Muscle of arm (tissue), 12 donors: Measurements from ENCODE around the gene B4GALT5. TPM values are rescaled to one million over a fixed set of nuclear protein-coding genes. Genes with fewer than 3 reads are reported as not detected.

Experiments used
- DNase-seq: peaks from one replicate; pipeline ENCODE4 v3.0.0-alpha.2; 2013
- polyA plus RNA-seq, 12 donors: library from polyadenylated mRNA; unstranded; fragments of 120-200 nt; gene quantifications; one replicate each; pipeline ENCODE4 v1.2.1, GENCODE V29; 2013; ENCODE audit not compliant: insufficient read length in 12 of 12

Gene B4GALT5
- polyA plus RNA-seq, 12 donors, result 30.5 to 148 (median 36.2) TPM

DNA sequence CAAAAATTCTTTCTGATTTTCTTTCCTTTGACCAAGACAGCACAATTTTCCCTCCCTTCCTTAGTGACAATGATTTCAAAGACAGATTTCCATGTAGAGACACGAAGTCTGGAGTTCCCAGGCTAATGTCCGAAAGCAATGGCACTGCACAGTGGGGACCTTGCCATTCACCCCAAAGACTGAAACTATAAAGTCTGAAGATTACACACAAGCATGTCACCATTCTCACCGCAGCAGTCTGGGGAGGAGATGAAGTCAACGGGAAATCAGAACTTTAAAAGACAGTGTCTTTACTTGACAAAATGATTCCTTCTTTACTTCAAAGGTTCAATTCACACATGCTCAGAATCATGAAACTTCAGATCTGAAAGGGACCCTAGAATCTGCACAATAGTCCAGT lies 8.3 kb downstream of the B4GALT5 start:
- no peak for DNase-seq

- no peak for DNase-seq
These were observed 8.7 kb downstream of the B4GALT5 start for GRCh38 chr20:49704932-49705336.

GRCh38 chr20:49701916-49702315 lies 11.8 kb downstream of the B4GALT5 start:
- no peak for DNase-seq

- DNase-seq, result no peak
These were observed 12.4 kb downstream of the B4GALT5 start for GRCh38 chr20:49701241-49701790.

- no peak for DNase-seq
These were observed 13.1 kb downstream of the B4GALT5 start for GRCh38 chr20:49700411-49701185.

GRCh38 chr20:49699200-49699992 lies 14.3 kb downstream of the B4GALT5 start:
- DNase-seq, result no peak

- no peak for DNase-seq
These were observed 15.2 kb downstream of the B4GALT5 start for GRCh38 chr20:49698477-49698876.

DNA sequence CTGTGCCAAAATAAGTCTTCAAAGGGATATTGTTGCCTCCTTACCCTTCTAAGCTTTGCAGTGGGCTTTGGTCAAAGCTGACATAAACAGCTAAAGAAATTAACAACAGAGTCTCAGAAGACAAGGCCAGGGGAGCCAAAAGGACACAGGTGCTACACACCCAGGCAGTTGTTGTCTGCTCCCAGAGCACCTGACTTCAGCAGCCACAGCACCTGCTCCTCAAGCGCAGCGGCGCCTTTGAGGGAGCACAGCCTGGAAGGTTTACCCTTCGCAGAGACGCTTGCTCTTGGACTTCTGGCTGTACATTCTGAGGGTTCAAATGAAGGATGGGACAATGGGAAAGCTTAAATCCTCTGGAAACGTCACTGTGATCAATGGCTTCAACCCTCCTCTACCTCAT lies 16.6 kb downstream of the B4GALT5 start:
- DNase-seq, result no peak

DNA sequence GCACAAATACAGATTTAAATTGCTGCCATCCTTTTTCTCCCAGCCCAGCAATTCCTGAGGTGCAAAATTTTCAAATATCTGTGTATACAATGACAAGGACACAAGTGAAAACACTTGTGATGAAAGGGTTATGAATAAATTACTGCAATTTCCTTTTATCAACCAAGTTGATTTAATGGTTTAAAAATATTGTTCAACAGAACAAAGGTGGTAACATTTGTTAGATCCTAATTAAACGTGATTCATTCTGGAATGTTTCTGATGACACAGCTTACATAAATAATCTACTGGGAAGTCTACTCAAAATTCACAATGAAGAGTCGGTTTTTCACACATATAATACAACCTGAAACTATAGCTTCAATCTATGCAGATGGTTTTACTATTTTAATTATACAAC lies 17.1 kb downstream of the B4GALT5 start:
- no peak for DNase-seq

DNA sequence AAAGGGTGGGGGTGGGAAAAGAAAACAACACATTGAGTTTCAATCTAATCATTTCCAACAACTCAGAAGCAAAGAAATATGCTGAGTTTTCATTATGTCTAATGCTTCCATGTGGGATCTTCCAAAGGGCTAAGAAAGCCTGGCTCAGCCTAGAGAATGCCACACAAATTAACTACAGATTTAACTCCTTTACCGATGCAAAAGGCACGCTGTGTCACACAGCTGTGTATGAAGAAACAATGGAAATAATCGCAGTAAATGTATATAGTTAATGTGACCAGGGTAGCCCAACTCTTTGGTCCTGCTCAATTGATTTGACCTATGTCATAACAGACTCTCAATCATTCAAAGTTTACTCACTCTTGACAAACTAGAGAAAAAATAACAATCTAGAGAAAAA lies 17.8 kb downstream of the B4GALT5 start:
- no peak for DNase-seq

DNA sequence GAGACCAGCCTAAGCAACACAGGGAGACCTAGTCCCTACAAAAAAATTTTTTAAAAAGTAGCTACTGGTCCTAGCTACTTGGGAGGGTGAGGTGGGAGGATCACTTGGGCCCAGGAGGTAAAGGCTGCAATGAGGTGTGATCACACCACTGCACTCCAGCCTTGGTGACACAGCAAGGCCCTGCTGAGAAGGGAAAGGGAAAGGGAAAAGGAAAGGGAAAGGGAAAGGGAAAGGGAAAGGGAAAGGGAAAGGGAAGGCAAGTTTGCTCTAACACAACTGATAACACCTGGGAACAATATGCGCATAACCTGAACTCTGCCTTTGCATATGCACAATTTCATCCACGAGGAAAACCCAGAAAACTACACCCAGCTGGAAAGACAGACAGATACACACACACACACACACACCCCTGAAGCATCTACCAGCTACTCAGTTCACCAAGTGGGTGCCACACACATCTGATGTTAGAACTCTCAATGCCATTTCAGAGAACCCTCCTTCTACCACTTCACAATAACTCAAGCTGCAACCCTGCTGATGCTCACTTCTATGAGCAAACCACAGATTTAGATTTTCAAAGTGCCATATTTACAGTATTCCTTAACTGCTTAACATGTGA lies 19.1 kb downstream of the B4GALT5 start:
- no peak for DNase-seq

GRCh38 chr20:49693435-49694171 lies 20.1 kb downstream of the B4GALT5 start:
- DNase-seq, result no peak

GRCh38 chr20:49692941-49693340 lies 20.7 kb downstream of the B4GALT5 start:
- DNase-seq, result no peak

DNA sequence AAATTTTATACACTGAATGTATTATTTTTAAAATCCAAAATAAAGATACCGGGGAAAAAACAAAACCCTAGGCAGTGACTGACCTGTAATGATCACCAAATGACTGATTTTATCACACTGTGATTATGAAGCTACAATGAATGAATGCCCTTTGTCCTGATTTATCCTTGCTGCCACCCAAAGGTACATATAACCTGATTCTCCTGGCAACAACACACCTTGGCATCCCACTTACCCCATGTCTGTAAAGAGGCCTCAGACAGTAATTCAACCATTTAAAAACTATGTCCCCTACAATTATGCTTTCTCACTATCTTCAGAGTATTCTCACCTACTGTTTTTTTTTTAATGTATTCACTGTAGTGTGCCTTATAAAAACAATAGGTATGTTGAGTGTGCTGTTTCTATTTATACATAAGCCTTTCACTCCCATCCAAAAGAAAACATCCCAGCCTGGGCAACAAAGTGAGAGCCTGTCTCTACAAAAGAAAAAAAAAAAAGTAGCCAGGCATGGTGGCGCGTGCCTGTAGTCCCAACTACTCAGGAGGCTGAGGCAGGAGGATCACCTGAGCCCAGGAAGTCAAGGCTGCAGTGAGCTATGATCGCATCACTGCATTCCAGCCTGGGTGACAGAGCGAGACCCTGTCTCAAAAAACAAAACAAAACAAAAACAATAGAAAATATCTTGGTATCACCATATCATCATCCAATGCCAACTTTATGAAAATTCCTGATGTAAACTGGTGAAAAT lies 21.7 kb downstream of the B4GALT5 start:
- DNase-seq, result no peak

DNA sequence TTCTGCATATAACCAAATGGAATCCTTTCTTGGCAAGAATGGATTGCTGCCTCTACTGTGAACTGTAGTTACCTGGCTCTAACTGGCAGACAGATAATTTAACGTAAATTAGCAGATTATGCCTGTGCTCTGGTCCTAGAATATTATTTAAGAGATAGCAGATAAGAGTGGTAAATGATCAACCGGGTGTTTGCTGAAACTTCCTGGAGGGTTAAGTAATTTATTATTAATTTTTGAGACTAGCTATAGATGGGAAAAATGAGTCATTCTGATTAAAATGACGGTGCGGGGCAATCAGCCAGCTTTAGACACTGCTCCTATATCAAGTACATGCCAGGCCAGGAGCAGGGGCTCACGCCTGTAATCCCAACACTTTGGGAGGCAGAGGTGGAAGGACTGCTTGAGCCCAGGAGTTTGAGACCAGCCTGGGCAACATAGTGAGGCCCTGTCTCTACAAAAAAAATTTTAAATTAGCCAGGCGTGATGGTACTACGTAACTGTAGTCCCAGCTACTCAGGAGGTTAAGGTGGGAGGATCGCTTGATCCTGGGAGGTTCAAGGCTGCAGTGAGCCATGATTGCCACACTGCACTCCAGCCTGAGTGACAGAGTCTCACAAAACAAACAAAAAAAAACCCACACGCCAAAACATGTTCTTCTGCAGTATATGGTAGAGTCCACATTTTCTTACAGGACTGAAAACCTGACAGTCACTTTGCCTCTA lies 22.6 kb downstream of the B4GALT5 start:
- DNase-seq, result no peak

GRCh38 chr20:49687595-49688567 lies 25.8 kb downstream of the B4GALT5 start:
- no peak for DNase-seq

DNA sequence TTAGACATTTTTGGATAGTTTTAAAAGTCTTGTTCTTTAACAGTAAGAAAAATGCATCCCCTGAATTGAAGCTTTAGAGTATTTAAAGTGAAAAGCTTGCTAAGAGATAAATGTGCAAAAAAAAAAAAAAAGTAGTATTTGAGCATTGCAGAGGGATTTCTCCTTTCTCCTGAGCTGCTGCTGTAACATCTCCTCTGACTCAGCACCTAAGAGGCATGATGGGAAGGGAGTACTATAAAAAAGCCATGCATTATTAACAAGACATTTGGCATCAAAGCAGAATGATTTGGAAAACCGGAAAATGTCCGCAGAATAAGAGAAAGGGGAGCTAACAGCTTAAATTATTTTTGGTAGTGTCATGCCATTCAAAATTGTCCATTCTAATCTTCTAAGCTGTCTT lies 27.9 kb downstream of the B4GALT5 start:
- no peak for DNase-seq

GRCh38 chr20:49685161-49685601 lies 28.5 kb downstream of the B4GALT5 start:
- DNase-seq, result no peak
